HG03159 (cell line): ENCODE results near the gene LRP2.
"Not testable (repeated sequence)": the region's sequence is repeated elsewhere in the genome, so short reads cannot be mapped to it uniquely, and the experiment has no call there.

Source experiments
- ATAC-seq: cut with Tn5 transposase; IDR thresholded peaks from one replicate; pipeline ENCODE4 v1.9.1; 2021; ENCODE audit warnings: mild to moderate bottlenecking, moderate library complexity; ENCODE audit not compliant: unreplicated experiment

The LRP2 gene

DNA sequence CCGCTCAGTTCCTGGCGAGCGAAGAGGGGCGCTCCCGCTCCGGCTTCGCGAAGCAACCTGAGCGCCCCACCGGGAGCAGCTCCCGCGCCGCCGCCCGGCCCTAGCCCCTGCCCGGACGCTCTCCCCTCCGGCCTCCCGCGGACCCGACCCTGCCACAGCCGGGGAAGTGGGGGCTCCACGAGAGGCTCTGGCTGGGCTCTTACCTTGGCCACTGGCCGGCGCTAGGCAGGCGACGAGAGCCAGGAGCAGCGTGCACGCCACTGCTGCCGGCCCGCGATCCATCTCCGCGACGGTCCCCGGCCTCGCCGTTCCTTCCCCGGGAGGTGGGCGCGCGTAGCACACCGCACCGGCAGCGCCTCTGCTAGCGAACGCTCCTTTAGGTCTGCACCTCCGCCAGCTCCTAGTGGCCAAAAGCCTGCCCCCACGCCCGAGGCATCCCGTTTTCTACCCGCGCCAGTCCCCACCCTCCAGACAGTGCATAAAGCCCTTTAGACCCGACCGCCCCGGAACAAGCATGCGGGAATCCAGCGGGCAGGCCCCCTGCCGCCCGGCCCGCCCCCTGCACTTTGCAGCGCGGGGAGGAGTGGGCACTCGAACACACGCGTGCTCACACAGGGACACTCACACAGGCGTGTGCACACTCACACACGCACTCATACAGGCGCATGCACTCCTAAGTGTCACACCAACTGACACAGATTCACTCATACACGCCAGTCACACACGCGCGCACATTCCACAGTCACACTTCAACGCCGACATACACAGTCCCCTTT is at the start of gene LRP2:
Gene LRP2, minus strand, starts transcription at position 417 of the 776 bp plus-strand sequence. Its CDS starts 135 bp downstream, at position 282.
- no peak for ATAC-seq

DNA sequence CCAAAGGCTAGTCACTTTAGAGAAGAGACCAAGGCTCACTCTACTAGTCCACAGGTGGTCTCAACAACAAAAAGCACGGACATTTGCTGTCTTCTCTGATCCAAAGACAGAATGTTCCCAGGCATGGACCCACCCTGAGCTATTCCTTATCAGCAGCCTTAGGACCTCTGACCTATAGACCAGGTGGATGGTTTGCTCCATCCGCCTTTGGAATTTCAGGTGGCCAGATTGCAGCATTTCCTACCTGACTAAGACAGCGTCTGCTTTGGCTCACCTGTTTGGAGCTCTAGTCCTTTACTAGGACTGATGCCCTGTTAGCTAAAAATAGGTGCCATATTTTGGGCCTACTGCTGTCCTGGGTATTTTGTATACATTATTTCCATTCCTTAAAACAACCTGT is 44.6 kb upstream of the LRP2 start:
- no peak for ATAC-seq

DNA sequence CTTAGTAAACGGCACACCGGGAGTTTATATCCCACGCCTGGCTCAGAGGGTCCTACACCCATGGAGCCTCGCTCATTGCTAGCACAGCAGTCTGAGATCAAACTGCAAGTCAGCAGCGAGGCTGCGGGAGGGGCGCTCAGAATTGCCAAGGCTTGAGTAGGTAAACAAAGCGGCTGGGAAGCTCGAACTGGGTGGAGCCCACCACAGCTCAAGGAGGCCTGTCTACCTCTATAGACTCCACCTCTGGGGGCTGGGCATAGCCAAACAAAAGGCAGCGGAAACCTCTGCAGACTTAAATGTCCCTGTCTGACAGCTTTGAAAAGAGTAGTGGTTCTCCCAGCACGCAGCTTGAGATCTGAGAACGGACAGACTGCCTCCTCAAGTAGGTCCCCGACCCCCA is 37.2 kb upstream of the LRP2 start:
- not testable (repeated sequence) for ATAC-seq

DNA sequence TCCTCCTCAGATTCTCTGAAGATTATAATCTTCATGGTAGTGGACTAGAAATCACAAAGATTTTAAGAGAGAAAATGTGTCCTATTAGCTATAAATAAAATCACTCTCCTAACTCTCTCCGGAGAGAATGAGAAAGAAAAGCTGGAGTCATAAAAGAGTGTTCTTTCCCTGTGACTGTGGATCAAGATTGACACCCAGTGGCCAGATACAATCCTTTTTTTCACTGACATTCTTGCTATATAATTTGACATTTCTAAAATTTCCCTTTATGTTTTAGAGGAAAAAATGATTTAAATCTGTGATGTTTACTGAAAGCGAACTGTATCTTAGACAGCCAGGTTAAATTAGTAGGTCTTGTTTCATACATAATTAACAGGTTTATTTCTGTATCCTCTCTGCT is 35.4 kb upstream of the LRP2 start:
- ATAC-seq, result no peak

DNA sequence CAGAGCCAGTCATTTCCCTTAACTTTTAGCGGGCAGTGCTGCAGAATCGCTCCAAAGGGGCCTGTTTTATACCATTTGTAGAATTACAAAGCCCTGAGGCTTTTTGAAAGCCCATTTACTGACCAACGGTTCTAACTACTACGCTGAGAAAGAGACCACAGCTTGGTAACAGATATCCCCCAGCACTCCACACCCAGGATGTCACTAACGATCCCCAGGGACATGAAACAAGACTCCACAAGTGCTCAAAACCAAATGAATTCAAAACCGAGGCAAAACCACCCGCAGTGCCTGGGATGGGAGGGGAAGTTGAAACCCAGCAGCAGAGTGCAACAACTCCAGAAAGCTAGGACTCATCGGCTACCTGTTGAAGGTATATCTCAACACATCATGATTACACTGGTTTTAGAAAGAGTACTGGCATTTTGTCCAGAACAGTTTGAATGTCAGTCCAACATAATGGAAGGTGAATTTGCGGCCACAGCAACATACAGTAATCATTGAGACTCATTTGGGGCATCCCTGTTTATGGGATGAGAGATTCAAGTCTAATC is 33.6 kb upstream of the LRP2 start:
- no peak for ATAC-seq

DNA sequence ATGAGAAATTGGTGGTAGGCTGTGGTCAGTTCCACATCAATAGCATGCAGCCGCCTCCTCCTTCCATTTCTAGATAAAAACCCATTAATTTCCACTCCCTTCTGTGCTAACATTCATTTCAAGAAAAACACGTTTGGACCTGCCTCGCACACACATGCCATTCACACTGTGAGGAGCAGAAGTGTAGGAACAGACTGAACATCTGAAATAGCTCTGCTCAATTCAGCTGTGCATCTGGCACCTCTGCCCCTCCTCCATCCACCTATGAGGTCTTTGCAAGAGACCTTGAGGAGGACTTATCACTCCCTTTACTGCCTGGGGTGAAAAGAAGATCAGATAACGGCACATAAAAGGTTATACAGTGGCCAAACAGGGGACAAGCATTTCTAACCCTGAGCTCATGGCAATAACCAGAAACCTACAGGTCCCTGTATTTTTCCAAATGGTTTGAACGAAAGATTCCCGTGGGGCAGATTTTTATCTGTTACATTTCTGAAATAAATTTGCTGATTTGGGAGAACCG is 30.8 kb upstream of the LRP2 start:
- no peak for ATAC-seq

DNA sequence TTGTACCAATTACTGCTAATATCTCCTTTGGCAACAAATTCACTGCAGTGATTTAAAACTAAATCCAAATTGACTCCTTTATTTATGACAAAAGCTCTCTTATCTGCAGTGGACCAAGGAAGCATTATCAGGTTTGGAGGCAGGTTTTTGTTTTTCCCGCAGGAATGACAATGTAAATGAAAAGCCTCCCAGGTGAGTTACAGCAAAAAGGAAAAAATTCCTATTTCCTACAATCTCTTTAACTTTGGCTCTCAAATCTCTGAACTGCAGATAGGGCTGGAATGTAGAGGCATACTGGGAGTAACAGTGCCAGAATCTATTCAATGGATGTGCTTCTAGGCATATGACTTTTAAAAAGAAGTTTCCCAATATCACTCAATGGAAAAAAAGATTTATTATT is 28.9 kb upstream of the LRP2 start:
- ATAC-seq, result no peak

DNA sequence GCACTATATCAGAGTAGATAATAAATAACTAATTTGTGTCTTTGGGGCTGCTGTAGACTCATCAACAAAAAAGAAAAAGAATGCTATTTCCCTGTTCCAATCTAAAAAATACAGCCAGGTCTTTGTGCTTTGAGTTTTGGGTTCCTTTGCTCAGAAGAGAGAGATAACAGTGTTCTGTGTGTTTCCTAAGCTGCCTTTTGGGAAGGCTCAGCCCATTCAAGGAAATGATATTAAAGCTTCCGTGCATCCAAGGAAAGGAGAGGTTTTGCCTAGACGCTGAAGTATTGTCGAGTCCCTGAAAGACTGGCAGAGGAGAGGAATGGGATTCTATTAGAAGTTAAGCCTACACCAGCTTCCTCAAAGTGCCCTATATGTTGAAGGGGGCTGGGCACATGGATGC is 25.8 kb upstream of the LRP2 start:
- no peak for ATAC-seq

DNA sequence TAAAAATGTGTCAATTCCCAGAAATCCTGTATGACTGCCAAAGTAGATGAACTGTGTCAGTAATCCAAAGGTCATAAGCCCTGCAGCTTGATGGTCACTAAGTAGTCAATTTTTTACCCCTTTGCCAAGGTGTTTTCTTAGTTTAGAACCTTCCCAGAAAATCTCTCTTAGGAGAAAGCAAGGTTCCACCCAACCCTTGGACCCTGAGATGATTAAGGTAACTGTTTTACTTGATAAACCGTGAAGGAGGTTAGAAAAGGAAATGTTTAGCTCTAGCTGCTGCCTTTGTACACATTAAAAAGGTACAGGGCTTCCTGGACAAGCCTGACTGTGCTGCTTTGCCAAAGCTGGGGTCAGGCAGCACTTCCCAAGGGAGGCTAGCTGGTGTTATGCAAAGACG is 24.4 kb upstream of the LRP2 start:
- ATAC-seq, result no peak

DNA sequence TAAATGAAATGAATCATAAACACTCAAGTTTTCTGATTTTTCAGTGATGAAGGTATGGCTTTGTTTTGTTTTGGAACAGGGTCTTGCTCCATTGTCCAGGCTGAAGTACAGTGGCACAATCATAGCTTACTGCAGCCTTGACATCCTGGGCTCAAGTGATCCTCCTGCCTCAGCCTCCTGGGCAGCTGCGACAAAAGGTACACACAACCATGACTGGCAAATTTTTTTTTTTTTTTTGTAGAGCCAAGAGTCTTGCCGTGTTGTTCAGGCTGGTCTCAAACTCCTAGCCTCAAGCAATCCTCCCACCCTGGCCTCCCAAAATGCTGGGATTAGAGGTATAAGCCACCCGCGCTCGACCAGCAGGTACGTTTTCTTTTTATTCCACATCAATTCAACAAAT is 22.5 kb upstream of the LRP2 start:
- no peak for ATAC-seq

DNA sequence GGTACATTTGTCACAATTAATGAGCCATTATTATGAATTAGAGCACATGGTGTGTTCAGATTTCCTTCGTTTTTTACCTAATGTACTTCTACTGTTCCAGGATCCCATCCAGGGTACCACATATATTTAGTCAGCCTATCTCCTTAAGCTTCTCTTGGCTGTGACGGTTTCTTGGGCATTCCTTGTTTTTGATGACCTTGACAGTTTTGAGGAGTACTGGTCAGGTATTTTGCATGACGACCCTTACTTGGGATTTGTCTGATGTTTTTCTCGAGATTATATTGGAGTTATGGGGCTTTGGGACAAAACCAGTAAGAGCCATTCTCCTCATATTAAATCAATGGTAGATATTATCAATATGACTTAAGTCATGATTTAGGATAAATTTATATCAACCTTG is 10.2 kb upstream of the LRP2 start:
- no peak for ATAC-seq

DNA sequence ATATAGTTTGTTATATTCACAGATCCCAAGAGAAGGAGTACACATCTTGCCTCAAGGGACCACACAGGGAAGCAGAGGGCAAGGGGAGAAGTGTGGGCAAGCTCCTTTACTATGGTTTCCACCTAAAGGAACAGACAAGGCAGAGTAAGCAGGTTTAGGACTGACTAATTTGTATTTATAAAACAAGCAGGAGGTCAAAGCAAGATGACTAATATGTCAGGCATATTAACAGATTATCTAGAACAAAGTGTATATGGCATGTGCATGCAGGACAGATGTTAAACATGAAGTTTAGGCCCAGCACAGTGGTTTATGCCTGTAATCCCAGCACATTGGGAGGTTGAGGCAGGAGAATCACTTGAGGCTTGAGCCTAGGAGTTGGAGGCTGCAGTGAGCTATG is 3.7 kb upstream of the LRP2 start:
- no peak for ATAC-seq

DNA sequence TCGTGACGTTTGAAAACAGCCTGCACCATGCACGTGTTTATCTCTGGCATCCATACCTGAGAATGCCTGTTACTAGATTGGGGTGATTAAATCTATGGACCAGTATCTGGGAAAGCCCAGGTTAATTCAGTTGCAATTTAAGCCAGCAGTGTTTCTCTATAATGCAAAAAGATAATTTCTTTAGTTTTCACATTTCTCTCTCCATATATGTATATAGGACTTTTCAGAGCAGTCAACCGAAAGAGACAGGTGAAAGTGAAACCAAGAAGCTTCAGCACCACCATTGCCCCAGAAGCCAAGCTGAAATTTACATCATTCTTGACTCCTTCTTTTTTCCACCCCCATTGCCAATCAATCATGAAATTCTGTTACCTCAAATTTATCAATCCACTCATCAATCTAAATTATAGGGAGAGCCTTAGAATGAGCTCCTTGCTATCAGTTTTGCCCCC is 2.7 kb upstream of the LRP2 start:
- peak; percentile 66 for ATAC-seq

DNA sequence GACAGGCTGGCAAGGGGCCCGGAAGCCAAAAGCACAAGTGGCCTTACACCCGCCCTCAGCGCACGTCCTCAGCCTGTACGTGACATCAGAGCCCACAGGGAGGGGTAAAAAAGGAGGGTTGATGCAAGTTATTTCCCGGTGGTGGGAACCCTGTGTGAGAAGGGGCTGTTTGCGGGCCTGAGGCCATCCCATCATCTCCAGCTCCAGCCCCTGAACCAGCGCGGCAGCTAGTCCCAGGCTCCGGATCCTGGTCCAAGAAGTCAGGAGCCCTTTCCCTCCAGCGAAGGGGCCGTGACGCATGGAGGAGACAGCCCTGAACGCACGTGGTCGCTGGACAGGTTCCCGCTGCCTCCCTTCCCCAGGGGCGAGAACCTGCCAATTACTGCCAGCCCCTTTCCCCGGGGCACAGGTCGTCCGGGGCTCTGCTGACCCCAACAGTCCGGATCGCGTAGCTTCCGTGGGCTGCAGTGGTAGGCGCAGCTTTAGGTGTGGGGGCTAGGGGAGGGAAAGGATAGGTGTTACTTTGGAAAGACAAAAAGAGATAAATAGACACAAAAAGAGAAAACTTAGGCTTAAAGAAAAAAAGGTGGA is 1.3 kb upstream of the LRP2 start:
- ATAC-seq, result no peak

DNA sequence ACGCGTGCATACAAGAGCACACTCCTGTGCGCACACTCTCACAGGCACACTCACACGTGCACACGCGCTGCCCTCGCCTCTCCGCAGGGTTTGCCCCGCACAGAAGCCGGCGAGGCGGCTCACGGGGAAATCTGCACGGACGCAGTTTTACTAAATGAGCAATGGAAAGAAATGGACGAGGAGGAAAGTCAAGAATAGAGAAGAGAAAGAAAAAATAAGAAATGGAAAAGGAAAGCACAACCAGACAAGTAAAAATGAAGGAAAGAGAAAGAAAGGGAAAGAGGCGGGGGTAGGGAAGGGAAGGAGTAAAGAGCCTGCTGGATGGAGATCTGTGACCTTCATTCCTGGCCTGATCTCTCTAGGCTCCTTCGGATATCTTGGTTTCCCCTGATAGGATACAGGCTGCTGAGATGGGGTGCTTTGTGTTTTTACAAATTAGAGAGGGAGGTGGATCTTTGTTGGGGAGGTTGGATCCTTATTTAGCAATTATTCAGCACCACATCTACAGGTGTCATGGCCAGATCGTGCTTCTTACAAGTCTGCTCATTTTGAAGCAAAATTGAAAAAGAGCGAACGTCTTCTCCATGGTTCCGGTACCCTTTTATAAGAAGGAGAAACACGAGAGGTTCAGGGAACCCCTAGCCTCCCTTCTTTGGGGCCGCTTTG is 693 bp upstream of the LRP2 start:
- no peak for ATAC-seq

DNA sequence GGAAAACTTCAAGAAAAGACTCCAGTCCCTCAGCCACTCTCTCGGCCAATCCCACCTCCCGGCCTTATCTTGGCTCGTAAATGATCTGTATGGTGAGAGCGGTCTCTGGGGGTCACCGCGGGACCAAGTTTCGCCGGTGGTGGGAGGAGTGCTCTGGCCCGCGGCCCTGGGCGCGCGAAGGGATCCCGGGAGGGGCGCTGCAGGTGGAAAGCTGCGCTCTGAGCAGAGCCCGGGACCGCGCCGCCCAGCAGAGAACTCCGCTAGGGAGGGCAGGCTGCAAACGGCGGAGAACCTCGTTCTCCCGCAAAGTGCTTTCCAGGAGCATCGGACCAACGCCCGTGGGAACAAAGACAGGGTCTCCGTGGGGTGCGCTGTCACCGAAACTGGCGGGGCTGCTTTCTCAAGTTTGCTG is 622 bp downstream of the LRP2 start:
- ATAC-seq, result no peak

DNA sequence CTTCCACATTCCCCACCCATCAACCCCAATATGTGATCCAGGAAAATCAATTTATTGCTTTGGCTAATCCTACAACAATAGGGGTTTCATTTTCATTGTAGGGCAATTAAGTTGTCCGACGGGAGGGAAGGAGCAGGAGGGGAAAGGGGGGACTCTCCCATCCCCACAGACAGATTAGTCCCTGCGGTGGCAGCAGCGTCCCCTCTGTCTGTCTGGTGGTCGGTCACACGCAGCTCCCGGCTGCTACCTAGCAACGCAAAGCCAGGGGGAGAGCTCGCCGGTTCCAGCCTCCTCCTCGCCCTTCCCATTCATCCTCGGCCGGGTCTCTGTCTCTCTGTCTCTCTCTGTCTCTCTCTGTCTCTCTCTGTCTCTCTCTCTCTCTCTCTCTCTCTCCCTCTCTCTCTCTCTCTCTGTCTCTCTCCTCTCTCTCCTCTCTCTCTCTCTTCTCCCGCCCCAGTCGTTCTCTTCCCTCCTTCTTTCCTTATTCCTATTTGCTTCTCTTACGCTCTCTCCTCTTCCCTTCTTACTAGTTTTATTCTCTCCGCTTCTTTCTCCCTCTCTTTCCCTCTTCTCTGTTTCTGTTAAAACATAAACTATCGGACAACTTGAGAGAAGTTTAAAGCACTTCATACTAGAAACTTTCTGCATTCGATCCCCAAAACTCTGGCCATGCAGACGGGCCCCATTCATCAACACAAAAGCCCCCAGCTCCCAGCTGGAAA is 1.2 kb downstream of the LRP2 start:
- ATAC-seq, result no peak

DNA sequence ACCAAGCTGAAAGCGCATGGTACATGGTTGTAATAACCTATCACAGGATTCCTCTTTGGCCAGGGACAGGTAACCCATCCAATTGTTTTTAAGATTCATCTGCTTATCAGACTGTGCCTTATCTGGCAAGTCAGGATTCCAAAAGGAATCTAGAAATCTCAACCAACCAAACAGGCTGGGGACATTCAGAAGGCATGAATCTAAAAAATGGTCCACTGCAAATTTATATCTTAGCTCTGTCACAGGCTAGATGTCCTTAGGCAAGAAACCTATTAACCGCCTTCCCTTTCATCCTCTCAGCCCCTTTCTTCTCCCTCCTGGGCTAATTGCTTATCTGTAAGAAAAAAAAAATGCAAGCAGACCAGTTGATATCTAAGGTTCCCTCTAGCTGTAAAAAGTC is 4.3 kb downstream of the LRP2 start:
- ATAC-seq, result no peak

DNA sequence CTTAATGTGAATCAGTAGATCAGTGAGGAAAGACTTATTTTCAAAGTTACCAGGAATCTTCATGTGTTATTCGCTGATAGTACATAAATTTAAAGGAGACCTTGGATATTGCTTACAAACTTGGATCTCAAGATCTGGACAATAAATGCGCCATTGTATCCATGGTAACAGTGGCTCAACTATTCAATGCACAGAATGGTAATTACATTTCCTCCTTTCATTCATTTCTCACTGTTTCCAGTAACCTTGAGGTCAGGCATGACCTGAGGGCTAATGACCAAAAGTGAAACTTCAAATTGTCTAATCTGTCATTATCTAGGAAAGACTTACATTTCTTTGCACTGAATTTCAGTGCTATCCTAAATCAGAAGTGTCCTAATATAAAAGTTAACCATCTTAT is 8.1 kb downstream of the LRP2 start:
- ATAC-seq, result no peak

DNA sequence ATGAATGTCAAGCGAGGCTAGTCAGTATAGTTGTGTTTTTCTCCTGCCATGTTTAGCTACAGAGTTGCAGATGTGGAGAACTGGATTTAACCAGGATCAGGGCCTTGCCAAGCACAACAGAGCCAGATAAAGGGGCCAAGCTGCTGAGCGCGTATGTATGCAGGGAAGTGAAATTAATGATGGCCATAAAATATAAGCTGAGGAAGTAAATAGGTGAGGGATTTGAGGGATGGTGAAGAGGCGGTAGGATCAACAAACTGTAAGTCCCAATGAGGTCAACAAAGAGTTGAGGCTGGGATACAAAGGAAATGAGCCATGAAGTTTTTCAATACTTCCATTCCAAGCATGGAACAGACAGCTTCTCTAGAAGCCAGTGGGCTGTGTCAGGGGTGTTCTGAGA is 10.6 kb downstream of the LRP2 start:
- no peak for ATAC-seq

DNA sequence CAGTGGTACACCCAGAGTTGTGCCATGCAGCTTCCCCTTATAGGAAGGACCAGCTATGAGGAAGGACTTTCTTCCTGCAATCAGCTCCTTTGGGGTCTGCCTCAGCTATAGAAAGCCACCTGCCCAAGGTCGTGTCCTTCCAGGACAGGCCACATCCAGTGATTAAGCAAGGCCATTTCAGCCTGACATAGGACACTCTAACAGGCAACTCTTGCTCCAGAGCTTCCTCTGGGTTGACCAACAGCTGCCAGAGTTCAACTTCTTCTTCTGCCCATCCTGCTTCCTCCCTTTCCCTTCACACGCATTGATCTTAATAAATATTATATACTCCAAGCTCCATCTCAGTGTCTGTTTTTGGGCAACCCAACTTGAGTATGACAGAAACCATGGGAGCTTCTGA is 12.8 kb downstream of the LRP2 start:
- ATAC-seq, result no peak
